Epithelial cell of umbilical artery (primary cell): ENCODE measurements around the gene CRAT. TPM values are rescaled to one million over a fixed set of nuclear protein-coding genes. Genes with fewer than 3 reads are reported as not detected.

ENCODE experiments used
- total RNA-seq: library from RNA; depleted of rRNA; stranded (reverse); fragments of >200 nt; gene quantifications from 2 replicates; pipeline ENCODE4 v1.2.3, GENCODE V29; 2014

The CRAT gene
- total RNA-seq: 22.3 and 28.3 TPM in 2 replicates

DNA sequence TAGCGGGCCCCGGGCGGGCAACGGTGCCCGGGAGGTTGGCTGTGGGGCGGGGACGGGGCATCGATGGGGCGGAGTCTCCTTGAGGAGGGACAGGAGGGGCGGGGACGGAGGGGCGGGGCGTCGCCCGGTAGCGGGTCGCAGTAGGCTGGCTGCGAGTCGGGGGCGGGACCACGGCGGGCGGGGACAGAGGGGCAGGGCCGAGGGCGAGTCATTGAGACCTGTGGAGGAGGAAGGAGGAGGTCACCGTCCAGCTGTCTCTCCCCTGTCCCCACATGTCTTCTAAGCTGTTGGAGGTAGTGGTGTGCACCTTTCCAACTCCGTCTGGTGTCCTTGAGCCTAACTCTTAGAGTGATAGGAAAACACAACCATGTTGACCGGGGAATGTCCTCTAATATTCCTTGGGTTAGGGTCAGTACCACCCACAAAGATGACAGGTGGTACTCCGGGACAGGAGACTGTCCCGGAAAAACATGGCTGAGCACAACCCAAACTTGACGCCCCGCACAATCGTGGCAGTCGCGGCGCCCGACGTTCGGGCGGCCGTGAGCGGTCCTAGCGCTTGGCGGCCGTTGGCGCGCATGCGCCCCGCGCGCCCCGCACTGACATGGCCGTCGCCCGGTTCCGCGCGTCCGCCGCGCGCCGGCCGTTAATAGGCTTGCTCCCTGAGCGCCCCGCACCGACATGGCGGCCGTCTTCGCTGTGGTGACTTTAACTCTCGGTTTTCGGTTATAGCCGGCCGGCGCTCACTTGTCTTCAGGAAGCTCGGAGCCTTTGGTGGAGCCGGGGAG lies at the start of gene CRAT, which contains the start of gene PTPA:
Gene CRAT, minus strand, starts transcription at position 54 of the 788 bp plus-strand sequence. CDS start 284 bp downstream, outside the sequence.
Gene PTPA, plus strand, starts transcription at position 676 of the 788 bp plus-strand sequence. CDS start 186 bp downstream, outside the sequence.

DNA sequence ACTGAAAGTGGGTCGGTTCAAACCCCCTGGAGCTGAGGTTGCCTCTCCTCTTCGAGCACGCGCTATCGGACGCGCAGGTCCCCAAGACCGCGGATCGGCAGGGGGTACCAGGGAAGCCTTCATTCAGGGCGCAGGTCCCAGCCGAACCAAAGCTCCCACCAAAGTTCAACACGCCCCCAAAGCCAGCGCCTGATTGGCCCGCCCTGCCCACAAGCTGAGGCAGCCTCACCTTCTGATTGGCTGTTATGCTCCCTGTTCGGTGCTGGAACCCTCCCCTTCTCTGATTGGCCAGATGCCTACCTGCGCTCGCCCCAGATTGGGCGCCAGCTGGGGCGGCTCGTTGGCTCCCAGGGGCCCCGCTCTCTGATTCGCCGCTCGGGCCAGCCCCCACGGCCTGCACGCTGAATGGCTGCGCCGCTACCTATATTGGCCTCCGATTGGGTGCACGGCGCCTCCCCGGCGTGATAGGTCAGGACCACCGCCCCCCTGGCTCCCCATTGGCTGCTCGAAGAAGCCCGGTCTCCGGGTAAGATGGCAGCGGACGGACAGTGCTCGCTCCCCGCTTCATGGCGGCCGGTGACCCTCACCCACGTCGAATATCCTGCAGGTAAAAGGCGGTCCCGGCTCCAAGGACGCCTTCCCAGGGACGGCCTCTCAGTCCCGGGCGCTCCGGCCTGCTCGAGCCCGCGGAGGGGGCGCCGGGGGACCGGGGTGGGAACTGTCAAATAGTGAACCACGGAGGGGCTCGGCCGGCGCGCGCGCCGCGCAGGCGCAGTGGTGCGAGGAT lies 29.8 kb downstream of the CRAT start, which contains the start of gene DOLPP1:
Gene DOLPP1, plus strand, starts transcription at position 511 of the 787 bp plus-strand sequence. Its CDS starts 21 bp downstream, at position 532.

Other genes starting within 250 kb of the CRAT start
- gene KYAT1, start 228.8 kb downstream of the CRAT start, total RNA-seq: 10.8 and 11.7 TPM in 2 replicates
- 85.0 and 88.0 TPM in 2 replicates for gene LRRC8A, start 228.7 kb downstream of the CRAT start, total RNA-seq
- not detected in 2 replicates for gene PHYHD1, start 189.8 kb downstream of the CRAT start, total RNA-seq
- 29.6 and 46.4 TPM in 2 replicates for gene DOLK, start 163.2 kb downstream of the CRAT start, total RNA-seq
- gene NUP188, start 163.1 kb downstream of the CRAT start, total RNA-seq: 32.5 and 35.7 TPM in 2 replicates
- 30.5 and 36.1 TPM in 2 replicates for gene SH3GLB2, start 82.5 kb downstream of the CRAT start, total RNA-seq
- gene MIGA2, start 74.2 kb downstream of the CRAT start, total RNA-seq: 17.9 and 19.5 TPM in 2 replicates
- 8.4 and 10.1 TPM in 2 replicates for gene DOLPP1, start 29.7 kb downstream of the CRAT start, total RNA-seq
- 78.3 and 89.1 TPM in 2 replicates for gene PTPA, start 622 bp upstream of the CRAT start, total RNA-seq
- 10.7 and 18.7 TPM in 2 replicates for gene IER5L, start 67.5 kb upstream of the CRAT start, total RNA-seq